Gastrocnemius medialis (tissue), 4 donors: ENCODE results near the gene RPL22.

Experiments used
- POLR2A ChIP-seq, 2 donors: fragments of 450-650 bp; IDR thresholded peaks; one replicate each; pipeline ENCODE4 v1.6.1; 2017; ENCODE audit warnings: antibody characterized with exemption in 2 of 2, mild to moderate bottlenecking in 2 of 2, moderate library complexity in 2 of 2
- TF ChIP-seq, protein P1 (sequence below), 5 experiments: fragments of 450-650 bp in 3 of 5; fragments of 200-600 bp in 2 of 5; sonication (generic) in 2 of 5; IDR thresholded peaks in 4 of 5; conservative IDR thresholded peaks in 1 of 5; 1 replicate in 4 of 5; 2 replicates in 1 of 5; pipeline ENCODE4 v1.5.1; 2016 to 2019; ENCODE audit warnings: antibody characterized with exemption in 5 of 5, mild to moderate bottlenecking in 3 of 5, moderate library complexity in 3 of 5

DNA sequence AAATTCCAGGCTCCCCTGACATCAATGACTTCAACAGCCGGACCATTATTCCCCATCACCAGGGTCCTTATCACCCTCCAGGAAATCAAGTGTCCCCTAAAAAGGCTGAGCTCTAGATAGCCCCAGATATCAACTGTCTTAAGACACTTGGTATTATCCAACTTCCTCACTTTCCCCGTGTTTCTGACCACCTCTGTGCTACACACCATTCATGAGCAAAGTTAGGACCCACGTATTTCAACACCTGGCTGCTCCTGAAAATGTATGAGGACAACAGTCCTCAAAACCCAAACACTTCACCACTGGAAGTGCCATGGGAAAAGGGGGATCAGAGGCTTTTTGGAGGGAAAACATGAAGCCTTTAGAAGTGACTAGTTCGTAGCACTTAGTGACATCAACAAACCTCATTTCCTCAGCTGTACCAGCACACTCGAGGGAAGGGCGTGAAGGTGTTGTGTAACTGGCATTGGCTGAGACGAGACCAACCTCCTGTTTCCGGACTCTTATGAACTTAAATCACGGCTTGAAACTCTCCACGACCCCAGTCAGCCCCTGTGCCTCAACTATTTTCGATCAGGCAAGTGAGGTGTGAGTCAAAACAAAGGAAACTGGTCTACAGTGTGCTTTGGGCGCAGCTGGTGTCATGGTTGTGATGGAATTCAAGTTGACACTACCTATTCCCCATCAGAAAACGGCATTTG lies 15.2 kb downstream of the RPL22 start:
- TF ChIP-seq, protein P1, sequence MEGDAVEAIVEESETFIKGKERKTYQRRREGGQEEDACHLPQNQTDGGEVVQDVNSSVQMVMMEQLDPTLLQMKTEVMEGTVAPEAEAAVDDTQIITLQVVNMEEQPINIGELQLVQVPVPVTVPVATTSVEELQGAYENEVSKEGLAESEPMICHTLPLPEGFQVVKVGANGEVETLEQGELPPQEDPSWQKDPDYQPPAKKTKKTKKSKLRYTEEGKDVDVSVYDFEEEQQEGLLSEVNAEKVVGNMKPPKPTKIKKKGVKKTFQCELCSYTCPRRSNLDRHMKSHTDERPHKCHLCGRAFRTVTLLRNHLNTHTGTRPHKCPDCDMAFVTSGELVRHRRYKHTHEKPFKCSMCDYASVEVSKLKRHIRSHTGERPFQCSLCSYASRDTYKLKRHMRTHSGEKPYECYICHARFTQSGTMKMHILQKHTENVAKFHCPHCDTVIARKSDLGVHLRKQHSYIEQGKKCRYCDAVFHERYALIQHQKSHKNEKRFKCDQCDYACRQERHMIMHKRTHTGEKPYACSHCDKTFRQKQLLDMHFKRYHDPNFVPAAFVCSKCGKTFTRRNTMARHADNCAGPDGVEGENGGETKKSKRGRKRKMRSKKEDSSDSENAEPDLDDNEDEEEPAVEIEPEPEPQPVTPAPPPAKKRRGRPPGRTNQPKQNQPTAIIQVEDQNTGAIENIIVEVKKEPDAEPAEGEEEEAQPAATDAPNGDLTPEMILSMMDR (IDR thresholded peaks at IDR 0.05 in 4 of 5, conservative IDR thresholded peaks at IDR 0.05 in 1 of 5), result no peak
- no peak for TF ChIP-seq POLR2A (IDR thresholded peaks at IDR 0.05)
